Mammary epithelial cell (primary cell): Measurements from ENCODE around the gene RSBN1L.

Experiments
- CTCF ChIP-seq, 2 donors: IDR thresholded peaks in 1 of 2; conservative IDR thresholded peaks in 1 of 2; 2 replicates each; pipeline ENCODE4 v1.5.1; 2011 to 2012; ENCODE audit warnings: inconsistent platforms in 2 of 2, low read length in 2 of 2, mild to moderate bottlenecking in 2 of 2, control low read depth in 1 of 2, low read depth in 1 of 2; ENCODE audit not compliant: insufficient read depth in 1 of 2; ENCODE audit errors: extremely low read depth in 1 of 2
- EZH2 ChIP-seq: IDR thresholded peaks from 2 replicates; pipeline ENCODE4 v1.6.1; 2012; ENCODE audit warnings: low read length, inconsistent platforms, borderline replicate concordance

GRCh38 chr7:77783545-77783944 lies 87.3 kb downstream of the RSBN1L start:
- TF ChIP-seq CTCF (conservative IDR thresholded peaks at IDR 0.05 in 1 of 2, IDR thresholded peaks at IDR 0.05 in 1 of 2; ENCODE audit: extremely low read depth in 1 of 2, insufficient read depth in 1 of 2, low read depth in 1 of 2, low read length in 2 of 2) (no peak), EZH2 (no peak)
